ENCODE data around the gene ADAMTSL5. TPM values are rescaled to one million over a fixed set of nuclear protein-coding genes. Genes with fewer than 3 reads are reported as not detected.

The ADAMTSL5 gene
- total and polyA plus RNA-seq, 9 of the 15 experiments (the other 6 are each of a cell fraction or from before 2014, with no cell fraction given) = 1.0 to 11.6 (median 4.1) TPM

GRCh38 chr19:1527650-1528309, 15.0 kb upstream of the ADAMTSL5 start:
- H3K4me1 ChIP-seq (replicated peaks in 1 of 2; ENCODE audit: control insufficient read depth in 2 of 2, insufficient read depth in 2 of 2, low read length in 2 of 2) = peaks cover 3 to 45% of the 10 kb centered on the region in 2 experiments; a peak in 3 of 5 replicates
- DNase-seq (ENCODE audit: extremely low read depth in 1 of 4, low spot score in 3 of 4) = no peak
- H3K9me1 ChIP-seq (ENCODE audit: control insufficient read depth, insufficient read depth, low read length) = no peaks in the 10 kb centered on the region
- no TSS peak for BruUV-seq (replicated peaks)
- ATAC-seq = peak; percentile 45; the same call in 2 of the 3 replicates
- no peak overlapping the region for H3K27ac ChIP-seq (ENCODE audit: extremely low read depth, low read depth, low read length)
- no peaks in the 10 kb centered on the region for H3K9me3 ChIP-seq (replicated peaks; ENCODE audit: control insufficient read depth, insufficient read depth, low read depth, low read length)
- in situ Hi-C loops (cut with MboI) = no loop called here
- no peak overlapping the region for H3K4me3 ChIP-seq
- H3K9ac ChIP-seq (ENCODE audit: insufficient read depth in 1 of 2, low read depth in 2 of 2, low read length in 2 of 2) = no peak overlapping the region
- FAIRE-seq = no peak
- intact Hi-C loops (cut with micrococcal nuclease) = no loop called here
- H3K4me2 ChIP-seq (ENCODE audit: insufficient read depth, low read length) = no peak overlapping the region
- ChIA-PET CTCF (ENCODE audit: low intra/inter-chr PET ratio) (no interaction called here), POLR2A (interaction anchor here (0.7 kb wide), 1 partner anchor 63 kb away, joined by 3 read pairs; no protein-coding TSS in a partner anchor)
- no peaks in the 10 kb centered on the region for H3K79me2 ChIP-seq (ENCODE audit: control insufficient read depth, insufficient read depth, low read length)
- no peak overlapping the region for H2AFZ ChIP-seq (ENCODE audit: low read depth, low read length)
- H3K27me3 ChIP-seq (ENCODE audit: control insufficient read depth in 2 of 2, insufficient read depth in 2 of 2, low read length in 2 of 2) = peaks cover 20 to 44% of the 10 kb centered on the region in 2 experiments; a peak in 4 of 5 replicates
- H4K20me1 ChIP-seq (replicated peaks; ENCODE audit: control insufficient read depth, insufficient read depth, low read length) = peaks cover 10% of the 10 kb centered on the region
- 31% methylated on average over 27 of the region's 27 CpGs for WGBS (ENCODE audit: insufficient coverage, low coverage, missing lambda C conversion rate)
- no peaks in the 10 kb centered on the region for H3K36me3 ChIP-seq (ENCODE audit: control insufficient read depth, insufficient read depth, low read length)
- TF ChIP-seq LARP7 (IDR thresholded peaks at IDR 0.05) (no peak), ZSCAN29 (IDR thresholded peaks at IDR 0.05) (no peak), MAFG (tag; conservative IDR thresholded peaks at IDR 0.05) (no peak), JUN (IDR thresholded peaks at IDR 0.05; ENCODE audit: borderline replicate concordance, low read depth, low read length) (no peak), JUN (CRISPR knock-in tag; IDR thresholded peaks at IDR 0.05; ENCODE audit: borderline replicate concordance) (no peak), FOSL1 (tag; conservative IDR thresholded peaks at IDR 0.05) (no peak), RAD21 (CRISPR knock-in tag; conservative IDR thresholded peaks at IDR 0.05 in 1 of 2, IDR thresholded peaks at IDR 0.05 in 1 of 2) (no peak), ZHX1 (conservative IDR thresholded peaks at IDR 0.05; ENCODE audit: low read length) (no peak), ARID1B (IDR thresholded peaks at IDR 0.05) (no peak), U2AF2 (optimal IDR thresholded peaks at IDR 0.05; ENCODE audit: low read depth, low read length) (no peak), ZNF124 (CRISPR knock-in tag; IDR thresholded peaks at IDR 0.05) (no peak), TOE1 (IDR thresholded peaks at IDR 0.05; ENCODE audit: borderline replicate concordance) (no peak), TOE1 (CRISPR knock-in tag; IDR thresholded peaks at IDR 0.05; ENCODE audit: borderline replicate concordance, low read depth) (no peak), ZNF232 (CRISPR knock-in tag; IDR thresholded peaks at IDR 0.05) (no peak), SP2 (IDR thresholded peaks at IDR 0.05; ENCODE audit: extremely low read depth, low read depth, low read length, poor library complexity, severe bottlenecking) (no peak), CXXC5 (CRISPR knock-in tag; IDR thresholded peaks at IDR 0.05) (no peak), ZBTB26 (CRISPR knock-in tag; IDR thresholded peaks at IDR 0.05) (no peak), RBM25 (IDR thresholded peaks at IDR 0.05; ENCODE audit: low read depth, low read length, severe bottlenecking) (no peak)
